GM12864 (cell line): ENCODE measurements around the gene PRELID1.

ENCODE experiments used
- DNase-seq: peaks from one replicate; pipeline ENCODE4 v3.0.0-alpha.2; 2011; ENCODE audit warnings: low read depth
- H3K4me3 ChIP-seq: 2 replicates; pipeline ENCODE4 v1.5.1; 2011; ENCODE audit warnings: mild to moderate bottlenecking, low read depth, low read length, control low read depth
- TF ChIP-seq, protein P1 (sequence below): IDR thresholded peaks from 2 replicates; pipeline ENCODE4 v1.5.1; 2011; ENCODE audit warnings: low read depth, mild to moderate bottlenecking, moderate library complexity, low read length, control low read depth, inconsistent platforms; ENCODE audit errors: missing control alignments

The PRELID1 gene

DNA sequence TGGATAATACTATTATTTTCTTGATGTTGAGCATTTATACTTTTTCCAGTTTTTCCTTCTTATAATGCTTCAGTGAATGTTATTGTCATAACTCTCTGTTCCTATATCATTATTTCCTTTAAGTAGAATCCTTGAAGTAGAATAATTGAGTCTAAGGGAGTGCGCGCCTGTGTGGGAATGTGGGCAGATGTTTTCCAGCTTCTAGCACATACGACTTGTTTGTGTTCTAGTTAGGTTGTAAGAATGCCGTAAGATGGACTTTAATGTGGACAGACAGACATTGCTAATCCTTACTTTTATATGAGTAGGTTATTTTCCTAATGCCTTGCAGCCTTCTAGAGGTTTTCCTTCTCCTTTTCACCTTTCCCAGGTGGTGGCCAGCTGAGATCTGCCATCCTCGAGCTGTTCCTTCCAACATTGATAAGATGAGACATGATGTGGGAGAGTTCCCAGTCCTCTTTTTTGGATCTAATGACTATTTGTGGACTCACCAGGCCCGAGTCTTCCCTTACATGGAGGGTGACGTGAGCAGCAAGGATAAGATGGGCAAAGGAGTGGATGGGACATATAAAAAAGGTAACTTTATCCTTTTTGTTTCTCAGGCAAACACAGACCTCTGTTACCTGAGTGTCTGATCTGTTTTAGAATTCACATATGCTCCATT is 34.2 kb upstream of the PRELID1 start:
- TF ChIP-seq, protein P1, sequence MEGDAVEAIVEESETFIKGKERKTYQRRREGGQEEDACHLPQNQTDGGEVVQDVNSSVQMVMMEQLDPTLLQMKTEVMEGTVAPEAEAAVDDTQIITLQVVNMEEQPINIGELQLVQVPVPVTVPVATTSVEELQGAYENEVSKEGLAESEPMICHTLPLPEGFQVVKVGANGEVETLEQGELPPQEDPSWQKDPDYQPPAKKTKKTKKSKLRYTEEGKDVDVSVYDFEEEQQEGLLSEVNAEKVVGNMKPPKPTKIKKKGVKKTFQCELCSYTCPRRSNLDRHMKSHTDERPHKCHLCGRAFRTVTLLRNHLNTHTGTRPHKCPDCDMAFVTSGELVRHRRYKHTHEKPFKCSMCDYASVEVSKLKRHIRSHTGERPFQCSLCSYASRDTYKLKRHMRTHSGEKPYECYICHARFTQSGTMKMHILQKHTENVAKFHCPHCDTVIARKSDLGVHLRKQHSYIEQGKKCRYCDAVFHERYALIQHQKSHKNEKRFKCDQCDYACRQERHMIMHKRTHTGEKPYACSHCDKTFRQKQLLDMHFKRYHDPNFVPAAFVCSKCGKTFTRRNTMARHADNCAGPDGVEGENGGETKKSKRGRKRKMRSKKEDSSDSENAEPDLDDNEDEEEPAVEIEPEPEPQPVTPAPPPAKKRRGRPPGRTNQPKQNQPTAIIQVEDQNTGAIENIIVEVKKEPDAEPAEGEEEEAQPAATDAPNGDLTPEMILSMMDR, result no peak
- H3K4me3 ChIP-seq, result no peak overlapping the region
- DNase-seq, result no peak

DNA sequence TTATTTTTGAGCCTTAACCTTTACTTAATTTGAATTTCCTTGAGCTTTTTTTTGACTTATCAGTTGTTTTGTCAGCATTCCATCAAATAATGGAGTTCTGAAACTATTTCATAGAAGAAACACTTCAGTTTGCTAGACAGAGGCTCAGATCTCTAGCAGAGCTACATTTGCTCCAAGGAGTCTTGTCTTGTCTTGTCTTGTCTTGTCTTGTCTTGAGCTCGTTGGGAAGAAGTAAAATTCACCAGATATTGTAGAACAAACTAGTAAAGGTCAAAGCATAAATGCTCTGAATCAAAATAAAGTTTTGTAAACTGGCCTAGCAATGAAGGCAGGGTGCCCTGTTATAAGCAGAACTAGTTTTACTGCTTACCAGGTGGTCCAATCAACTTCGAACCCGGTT is 33.6 kb upstream of the PRELID1 start:
- DNase-seq, result no peak
- TF ChIP-seq, protein P1, result no peak
- no peak overlapping the region for H3K4me3 ChIP-seq

DNA sequence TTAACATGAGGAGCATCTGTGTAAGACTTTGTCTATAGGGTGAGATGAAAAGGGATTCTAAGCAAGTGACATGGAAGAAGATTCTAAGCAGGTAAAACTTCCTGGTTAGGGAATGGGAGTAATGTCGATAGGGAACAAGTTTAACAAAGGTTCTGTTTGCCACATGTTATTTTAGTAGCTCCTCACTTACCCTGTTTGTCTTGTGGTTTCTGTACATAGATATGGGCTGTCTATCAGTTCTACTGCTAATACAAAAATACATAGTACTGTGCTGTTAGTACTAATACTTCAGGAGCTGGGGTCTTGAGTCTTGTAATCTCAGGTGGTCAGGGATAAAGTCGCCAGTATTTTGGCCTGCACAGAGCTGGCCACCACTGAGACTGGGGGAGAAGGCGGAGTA is 32.9 kb upstream of the PRELID1 start:
- no peak for DNase-seq
- TF ChIP-seq, protein P1, result no peak
- H3K4me3 ChIP-seq, result no peak overlapping the region

DNA sequence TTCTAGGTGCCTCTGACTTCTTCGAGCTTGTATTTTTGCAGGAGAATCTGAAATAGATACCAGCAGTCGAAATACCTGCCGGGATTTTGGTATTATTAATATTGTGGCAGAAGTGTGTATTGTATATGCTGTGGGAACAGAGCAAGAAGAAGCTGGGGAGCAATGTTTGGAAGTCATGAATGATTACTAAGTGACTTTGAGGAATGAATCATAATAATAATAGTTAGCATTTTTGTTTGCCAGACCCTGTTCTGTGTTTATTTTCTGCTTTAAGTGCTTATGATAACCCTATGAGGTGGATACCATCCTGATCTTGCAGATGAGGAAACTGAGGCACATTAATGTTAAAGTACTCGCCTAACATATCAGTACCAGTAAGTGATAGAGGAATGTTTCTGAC is 32.5 kb upstream of the PRELID1 start:
- no peak for DNase-seq
- TF ChIP-seq, protein P1, result no peak
- H3K4me3 ChIP-seq, result no peak overlapping the region

DNA sequence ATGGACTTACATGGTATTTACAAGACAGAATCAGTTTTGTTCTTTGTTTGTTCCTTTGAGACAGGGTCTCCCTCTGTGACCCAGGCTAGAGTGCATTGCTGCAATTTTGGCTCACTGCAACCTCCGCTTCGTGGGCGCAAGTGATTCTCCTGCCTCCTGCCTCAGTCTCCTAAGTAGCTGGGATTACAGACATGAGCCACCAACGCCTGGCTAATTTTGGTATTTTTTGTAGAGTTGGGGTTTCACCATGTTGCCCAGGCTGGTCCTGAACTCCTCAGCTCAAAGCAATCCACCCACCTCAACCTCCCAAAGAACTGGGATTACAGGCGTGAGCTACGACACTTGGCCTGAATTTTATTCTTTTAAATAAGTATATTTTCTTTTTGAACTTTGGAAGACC is 27.7 kb upstream of the PRELID1 start:
- H3K4me3 ChIP-seq, result no peak overlapping the region
- no peak for DNase-seq
- TF ChIP-seq, protein P1, result no peak

DNA sequence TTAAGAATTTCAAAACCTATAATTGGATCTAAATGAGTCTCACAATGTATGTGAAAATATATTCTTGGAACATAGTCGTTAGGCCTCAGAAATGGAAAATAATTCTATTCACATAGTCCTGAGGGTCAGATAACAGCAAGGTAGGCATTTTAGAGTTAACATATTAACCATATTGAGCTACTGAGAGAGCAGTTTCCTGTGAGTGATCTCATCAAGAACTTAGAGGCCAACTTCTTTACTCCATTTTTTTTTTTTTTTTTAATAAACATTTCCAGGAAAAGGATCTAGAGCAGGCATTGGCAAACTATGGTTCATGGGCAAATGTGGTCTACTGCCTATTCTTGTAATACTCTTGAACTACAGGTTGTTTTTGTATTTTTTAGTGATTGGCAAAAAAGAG is 26.7 kb upstream of the PRELID1 start:
- no peak for DNase-seq

More for the DNA sequence above, 26.7 kb upstream of the PRELID1 start:
- TF ChIP-seq, protein P1, result no peak
- no peak overlapping the region for H3K4me3 ChIP-seq
